Measurements from ENCODE around the gene MAST2. TPM values are rescaled to one million over a fixed set of nuclear protein-coding genes. Genes with fewer than 3 reads are reported as not detected.
"Not testable (repeated sequence)": the region's sequence is repeated elsewhere in the genome, so short reads cannot be mapped to it uniquely, and the experiment has no call there.

The MAST2 gene
- total RNA-seq, 1 donor from 2014 or later = 38.1 TPM

GRCh38 chr1:45930258-45931150 lies 127.1 kb downstream of the MAST2 start:
- peaks cover 26% of the 10 kb centered on the region for H3K4me1 Mint-ChIP-seq (ENCODE audit: unreplicated experiment)
- H3K27me3 Mint-ChIP-seq = peaks cover 12% of the 10 kb centered on the region
- TF ChIP-seq CTCF (conservative IDR thresholded peaks at IDR 0.05) = no peak
- H3K27ac Mint-ChIP-seq = no peak overlapping the region
- H3K9me3 Mint-ChIP-seq = no peaks in the 10 kb centered on the region
- DNase-seq (ENCODE audit: extremely low spot score, unreplicated experiment) = no peak
- no peaks in the 10 kb centered on the region for H3K36me3 Mint-ChIP-seq
- no peak overlapping the region for H3K4me3 Mint-ChIP-seq

- H3K36me3 Mint-ChIP-seq = not testable (repeated sequence)
Observed at GRCh38 chr1:45932205-45932604, 128.8 kb downstream of the MAST2 start.

GRCh38 chr1:45934947-45935346 lies 131.5 kb downstream of the MAST2 start:
- Mint-ChIP-seq H3K4me1 (ENCODE audit: unreplicated experiment) (no peaks in the 10 kb centered on the region), H3K27ac (no peak overlapping the region), H3K9me3 (no peaks in the 10 kb centered on the region), H3K36me3 (peaks cover 3% of the 10 kb centered on the region), H3K27me3 (no peaks in the 10 kb centered on the region), H3K4me3 (no peak overlapping the region)
- no peak for TF ChIP-seq CTCF (conservative IDR thresholded peaks at IDR 0.05)
- no peak for DNase-seq (ENCODE audit: extremely low spot score, unreplicated experiment)

More at GRCh38 chr1:45932205-45932604, 128.8 kb downstream of the MAST2 start:
- H3K27me3 Mint-ChIP-seq; H3K9me3 Mint-ChIP-seq; H3K27ac Mint-ChIP-seq; DNase-seq (ENCODE audit: extremely low spot score, unreplicated experiment); H3K4me3 Mint-ChIP-seq: not testable (repeated sequence)
- peaks cover 16% of the 10 kb centered on the region for H3K4me1 Mint-ChIP-seq (ENCODE audit: unreplicated experiment)

GRCh38 chr1:45938029-45938428 lies 134.6 kb downstream of the MAST2 start:
- Mint-ChIP-seq H3K4me3 (no peak overlapping the region), H3K27ac (no peak overlapping the region), H3K4me1 (ENCODE audit: unreplicated experiment) (no peaks in the 10 kb centered on the region), H3K9me3 (peaks cover 4% of the 10 kb centered on the region), H3K36me3 (peaks cover 3% of the 10 kb centered on the region), H3K27me3 (no peaks in the 10 kb centered on the region)
- no peak for DNase-seq (ENCODE audit: extremely low spot score, unreplicated experiment)
- TF ChIP-seq CTCF (conservative IDR thresholded peaks at IDR 0.05) = no peak

- Mint-ChIP-seq H3K27ac (no peak overlapping the region), H3K36me3 (peaks cover 3% of the 10 kb centered on the region), H3K27me3 (no peaks in the 10 kb centered on the region), H3K4me3 (no peak overlapping the region), H3K4me1 (ENCODE audit: unreplicated experiment) (no peaks in the 10 kb centered on the region), H3K9me3 (peaks cover 5% of the 10 kb centered on the region)
- TF ChIP-seq CTCF (conservative IDR thresholded peaks at IDR 0.05) = no peak
- no peak for DNase-seq (ENCODE audit: extremely low spot score, unreplicated experiment)
Observed at GRCh38 chr1:45942411-45942810, 139.0 kb downstream of the MAST2 start.

GRCh38 chr1:45943185-45943584 lies 139.8 kb downstream of the MAST2 start:
- H3K27me3 Mint-ChIP-seq = no peaks in the 10 kb centered on the region
- DNase-seq (ENCODE audit: extremely low spot score, unreplicated experiment) = no peak
- no peaks in the 10 kb centered on the region for H3K4me1 Mint-ChIP-seq (ENCODE audit: unreplicated experiment)
- H3K9me3 Mint-ChIP-seq = peaks cover 9% of the 10 kb centered on the region
- no peak overlapping the region for H3K4me3 Mint-ChIP-seq
- peaks cover 4% of the 10 kb centered on the region for H3K36me3 Mint-ChIP-seq
- TF ChIP-seq CTCF (conservative IDR thresholded peaks at IDR 0.05) = no peak
- no peak overlapping the region for H3K27ac Mint-ChIP-seq
